Smooth muscle cell of the pulmonary artery (primary cell): Measurements from ENCODE around the gene SP1. TPM values are rescaled to one million over a fixed set of nuclear protein-coding genes. Genes with fewer than 3 reads are reported as not detected.

Experiments
- total RNA-seq: library from RNA; depleted of rRNA; stranded (reverse); fragments of >200 nt; gene quantifications from 2 replicates; pipeline ENCODE4 v1.2.3, GENCODE V29; 2014

The SP1 gene
- 36.0 and 38.2 TPM in 2 replicates for total RNA-seq

DNA sequence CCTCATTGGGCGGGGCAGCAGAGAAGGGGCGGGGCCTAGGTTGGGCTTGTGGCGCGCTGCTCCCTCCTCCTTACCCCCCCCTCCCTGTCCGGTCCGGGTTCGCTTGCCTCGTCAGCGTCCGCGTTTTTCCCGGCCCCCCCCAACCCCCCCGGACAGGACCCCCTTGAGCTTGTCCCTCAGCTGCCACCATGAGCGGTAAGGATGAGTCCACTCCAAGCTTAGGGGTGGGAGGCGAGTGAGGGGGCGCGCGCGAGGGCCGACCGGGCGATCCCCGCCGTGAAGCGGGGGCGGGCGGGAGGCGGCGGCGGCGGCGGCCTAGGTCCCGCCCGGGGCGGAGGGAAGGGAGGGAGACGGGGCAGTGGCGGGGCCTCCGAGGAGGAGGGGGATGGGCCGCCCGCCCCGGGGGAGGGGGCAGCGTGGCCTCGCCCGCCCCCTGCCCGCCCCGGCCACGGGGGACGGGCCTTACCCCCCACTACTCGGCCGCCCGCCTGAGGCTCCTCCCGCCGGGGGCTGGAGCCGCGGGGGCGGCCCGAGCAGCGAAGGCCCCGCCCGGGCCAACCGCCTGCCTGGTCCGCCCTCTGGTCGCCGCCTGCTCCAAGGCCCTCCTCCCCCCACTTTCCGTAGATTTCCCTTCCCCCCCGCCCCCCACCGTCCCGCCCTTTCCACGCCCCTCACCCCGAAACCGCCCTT is at the start of gene SP1:
Gene SP1, plus strand, starts transcription at position 73 of the 690 bp plus-strand sequence. Its CDS starts 116 bp downstream, at position 189.

DNA sequence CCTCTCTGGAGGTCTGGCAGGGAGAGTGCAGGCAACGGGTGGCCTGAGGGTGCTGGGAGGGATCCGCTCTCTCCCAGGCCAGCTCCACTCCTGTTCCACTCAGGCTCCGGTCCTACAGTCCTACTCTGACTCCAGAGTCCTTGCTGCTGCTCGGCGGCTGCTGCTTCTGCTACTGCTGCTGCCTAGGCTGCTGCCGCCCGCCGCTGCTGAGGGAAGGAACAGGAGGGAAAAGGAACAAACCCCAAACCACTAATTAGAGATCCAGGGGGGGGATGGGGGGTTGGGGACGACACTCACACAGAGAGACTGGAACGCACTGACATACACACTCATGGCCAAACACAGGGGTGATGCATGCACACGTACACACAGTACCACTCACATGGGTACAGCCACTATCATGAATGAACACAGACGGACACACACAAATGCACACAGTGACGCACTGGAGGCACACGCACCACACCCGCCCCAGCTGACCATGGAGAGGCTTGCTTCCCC is 43.7 kb upstream of the SP1 start, which contains the start of gene SP7:
Gene SP7, minus strand, starts transcription at position 174 of the 501 bp plus-strand sequence. CDS start 708 bp downstream, outside the sequence.

GRCh38 chr12:53423597-53423996 is 43.6 kb downstream of the SP1 start, which contains the start of gene AMHR2:
TSS of gene AMHR2 (plus strand) at chr12:53423855. CDS start at chr12:53423935, 80 bp downstream.

GRCh38 chr12:53441040-53441833 is 61.3 kb downstream of the SP1 start, which contains the start of gene PRR13:
TSS of gene PRR13 (plus strand) at chr12:53441734. CDS start at chr12:53442715, 981 bp downstream.

DNA sequence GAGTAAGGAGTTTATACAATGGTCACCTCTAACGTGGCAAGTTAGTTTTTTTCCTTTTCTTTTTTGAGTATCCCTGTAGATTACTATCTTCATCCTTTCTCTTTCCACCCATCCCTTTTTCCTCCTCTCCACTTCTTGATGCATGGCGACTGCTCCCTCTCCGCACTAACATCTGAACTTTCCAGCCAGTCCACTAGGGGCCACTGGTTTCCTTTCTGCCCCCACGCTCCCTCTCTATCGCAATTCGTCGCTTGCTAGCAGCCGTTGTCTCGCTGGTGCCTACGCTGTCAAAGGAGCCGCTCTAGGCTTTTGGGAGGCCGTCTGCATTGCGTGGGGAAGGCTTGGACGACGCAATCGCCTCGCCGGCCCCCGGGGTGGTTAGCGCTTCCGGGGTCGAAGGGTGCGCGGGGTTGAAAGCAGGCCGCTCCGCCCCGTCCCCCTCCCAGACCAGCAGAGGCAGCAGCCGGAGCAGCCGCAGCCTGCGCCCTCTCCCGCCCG is 71.7 kb downstream of the SP1 start, which contains the start of gene PCBP2:
Gene PCBP2, plus strand, starts transcription at position 442 of the 498 bp plus-strand sequence. CDS start 2,699 bp downstream, outside the sequence.

Other genes starting within 250 kb of the SP1 start
- 14.8 and 15.4 TPM in 2 replicates for gene ZNF740, start 199.5 kb upstream of the SP1 start, total RNA-seq
- 13.2 and 20.6 TPM in 2 replicates for gene CSAD, start 199.3 kb upstream of the SP1 start, total RNA-seq
- 0.40 and 0.52 TPM in 2 replicates for gene ITGB7, start 172.9 kb upstream of the SP1 start, total RNA-seq
- 40.9 and 47.0 TPM in 2 replicates for gene RARG, start 148.0 kb upstream of the SP1 start, total RNA-seq
- gene ESPL1, start 111.9 kb upstream of the SP1 start, total RNA-seq = 2.3 and 2.6 TPM in 2 replicates
- gene PFDN5, start 84.6 kb upstream of the SP1 start, total RNA-seq = 311 and 472 TPM in 2 replicates
- 32.3 and 40.7 TPM in 2 replicates for gene MYG1, start 80.5 kb upstream of the SP1 start, total RNA-seq
- gene AAAS, start 58.6 kb upstream of the SP1 start, total RNA-seq = 36.3 and 42.9 TPM in 2 replicates
- gene SP7, start 43.8 kb upstream of the SP1 start, total RNA-seq = not detected in 2 replicates
- gene AMHR2, start 43.7 kb downstream of the SP1 start, total RNA-seq = not detected in 2 replicates
- gene PRR13, start 61.6 kb downstream of the SP1 start, total RNA-seq = 24.2 and 30.9 TPM in 2 replicates
- gene PCBP2, start 71.9 kb downstream of the SP1 start, total RNA-seq = 410 and 411 TPM in 2 replicates
- gene MAP3K12, start 119.3 kb downstream of the SP1 start, total RNA-seq = 34.2 and 44.7 TPM in 2 replicates
- gene TARBP2, start 121.1 kb downstream of the SP1 start, total RNA-seq = 32.9 and 33.8 TPM in 2 replicates
- gene NPFF, start 127.3 kb downstream of the SP1 start, total RNA-seq = not detected in 2 replicates
- 11.4 and 13.2 TPM in 2 replicates for gene ATF7, start 246.2 kb downstream of the SP1 start, total RNA-seq